Esophagus muscularis mucosa (tissue), 4 donors: ENCODE data around the gene TSC2. TPM values are rescaled to one million over a fixed set of nuclear protein-coding genes. Genes with fewer than 3 reads are reported as not detected.

ENCODE experiments used
- DNase-seq: peaks from one replicate; pipeline ENCODE4 v3.0.0-alpha.2; 2017; ENCODE audit errors: extremely low spot score
- H3K27ac ChIP-seq, 4 donors: fragments of 200-600 bp; sonication (generic); replicated peaks in 1 of 4; 1 replicate in 3 of 4; 2 replicates in 1 of 4; pipeline ENCODE4 v1.5.1; 2016 to 2019; ENCODE audit warnings: mild to moderate bottlenecking in 1 of 4
- H3K27me3 ChIP-seq, 4 donors: fragments of 200-600 bp; sonication (generic); one replicate each; pipeline versions ENCODE4 v1.5.1 to v1.6.0; 2016 to 2019
- H3K36me3 ChIP-seq, 4 donors: fragments of 200-600 bp; sonication (generic); one replicate each; pipeline ENCODE4 v1.5.1; 2016 to 2019
- H3K4me1 ChIP-seq, 4 donors: fragments of 200-600 bp; sonication (generic); one replicate each; pipeline ENCODE4 v1.5.1; 2016 to 2019
- H3K4me3 ChIP-seq, 4 donors: fragments of 200-600 bp; sonication (generic); 1 replicate in 2 of 4; 2 replicates in 2 of 4; pipeline ENCODE4 v1.5.1; 2016 to 2019; ENCODE audit warnings: mild to moderate bottlenecking in 4 of 4, moderate library complexity in 1 of 4
- H3K9me3 ChIP-seq, 4 donors: fragments of 200-600 bp; sonication (generic); 1 replicate in 3 of 4; 2 replicates in 1 of 4; pipeline ENCODE4 v1.5.1; 2016 to 2019
- CTCF ChIP-seq, 3 experiments: fragments of 200-600 bp in 2 of 3; fragments of 450-650 bp in 1 of 3; sonication (generic) in 2 of 3; IDR thresholded peaks; one replicate each; pipeline ENCODE4 v1.5.1; 2017 to 2019; ENCODE audit warnings: antibody characterized with exemption in 3 of 3, mild to moderate bottlenecking in 2 of 3, moderate library complexity in 1 of 3
- EP300 ChIP-seq: sonication (generic); formaldehyde crosslinking; IDR thresholded peaks from one replicate; pipeline ENCODE4 v1.6.1; 2017; ENCODE audit warnings: antibody characterized with exemption
- POLR2A ChIP-seq: fragments of 450-650 bp; IDR thresholded peaks from one replicate; pipeline ENCODE4 v1.6.1; 2017; ENCODE audit warnings: antibody characterized with exemption, moderate library complexity, mild to moderate bottlenecking, low read depth
- POLR2AphosphoS5 ChIP-seq, 2 donors: sonication (generic); formaldehyde crosslinking; IDR thresholded peaks; one replicate each; pipeline ENCODE4 v1.6.1; 2017; ENCODE audit warnings: antibody characterized with exemption in 2 of 2
- WGBS: methylation state at CpG from one replicate; pipeline ENCODE4 v1.1.5; 2018; 5-methylcytosine and 5-hydroxymethylcytosine counted together
- intact Hi-C: fragments of 100-400 bp; cut with DNase I; formaldehyde crosslinking; loops from one replicate; pipeline ENCODE4 v1.15.1; 2023
- total RNA-seq, 4 donors: library from RNA; depleted of rRNA; stranded (reverse); fragments of >200 nt; gene quantifications; one replicate each; pipeline versions ENCODE4 v1.1.0 to v1.2.1, GENCODE V29; 2016

Gene TSC2
- total RNA-seq, 4 donors from 2014 or later: 41.3 to 71.7 (median 52.0) TPM

- H3K4me3 ChIP-seq: no peak overlapping the region
- intact Hi-C loops: no loop called here
- H3K27ac ChIP-seq: no peak overlapping the region
- no peak for DNase-seq
- peaks cover 8 to 18% (median 16%) of the 10 kb centered on the region in 4 donors for H3K4me1 ChIP-seq
- H3K9me3 ChIP-seq: no peaks in the 10 kb centered on the region
- 54% methylated on average over 10 of the region's 13 CpGs for WGBS
- peaks cover 0 to 45% (median 25%) of the 10 kb centered on the region in 4 donors for H3K27me3 ChIP-seq
- no peaks in the 10 kb centered on the region for H3K36me3 ChIP-seq
- TF ChIP-seq CTCF (IDR thresholded peaks at IDR 0.05) (peak in 1 of 3 experiments; percentile 25), POLR2A (no peak), POLR2AphosphoS5 (IDR thresholded peaks at IDR 0.05) (no peak), EP300 (no peak)
Observed at GRCh38 chr16:2016407-2016922, 31.3 kb upstream of the TSC2 start.

- no peak for DNase-seq
- intact Hi-C loops: no loop called here
- H3K27me3 ChIP-seq: peaks cover 0 to 57% (median 25%) of the 10 kb centered on the region in 4 donors
Observed at GRCh38 chr16:2019518-2019920, 28.3 kb upstream of the TSC2 start, which contains the start of gene NPW. NPW (plus strand) TSS chr16:2019785.

GRCh38 chr16:2019921-2020831 lies 27.6 kb upstream of the TSC2 start:
- DNase-seq: no peak
- peaks cover 30 to 43% (median 38%) of the 10 kb centered on the region in 4 donors for H3K4me1 ChIP-seq
- intact Hi-C loops: no loop called here
- H3K36me3 ChIP-seq: no peaks in the 10 kb centered on the region
- peak overlapping the region in 2 of 4 donors; percentile 16 to 18 for H3K4me3 ChIP-seq
- no peak overlapping the region for H3K27ac ChIP-seq
- peaks cover 0 to 57% (median 25%) of the 10 kb centered on the region in 4 donors for H3K27me3 ChIP-seq
- TF ChIP-seq POLR2AphosphoS5 (IDR thresholded peaks at IDR 0.05) (no peak), CTCF (IDR thresholded peaks at IDR 0.05) (no peak), POLR2A (no peak)
- WGBS: 4% methylated on average over 31 of the region's 96 CpGs
- no peaks in the 10 kb centered on the region for H3K9me3 ChIP-seq

More at GRCh38 chr16:2019518-2019920, 28.3 kb upstream of the TSC2 start, which contains the start of gene NPW:
- Histone ChIP-seq H3K9me3 (no peaks in the 10 kb centered on the region), H3K36me3 (no peaks in the 10 kb centered on the region), H3K4me1 (peaks cover 23 to 38% (median 36%) of the 10 kb centered on the region in 4 donors), H3K4me3 (peak within 1 kb of the TSS in 2 of 4 donors; percentile 16 to 18), H3K27ac (no peak within 1 kb of the TSS)
- TF ChIP-seq POLR2A (no peak), CTCF (IDR thresholded peaks at IDR 0.05) (no peak), EP300 (no peak), POLR2AphosphoS5 (IDR thresholded peaks at IDR 0.05) (no peak)
- 4% methylated on average over 15 of the region's 33 CpGs for WGBS

GRCh38 chr16:2022723-2023091 lies 25.1 kb upstream of the TSC2 start:
- Histone ChIP-seq H3K4me1 (peaks cover 46 to 66% (median 61%) of the 10 kb centered on the region in 4 donors), H3K9me3 (no peaks in the 10 kb centered on the region), H3K27ac (no peak overlapping the region), H3K27me3 (peaks cover 0 to 49% (median 25%) of the 10 kb centered on the region in 4 donors), H3K36me3 (no peaks in the 10 kb centered on the region), H3K4me3 (peak overlapping the region; percentile 33 to 50 (median 44))
- intact Hi-C loops: loop anchor here (1.0 kb wide), 2 partner anchors 117 to 121 kb away; no protein-coding TSS in a partner anchor
- WGBS: 0% methylated on average over 3 of the region's 14 CpGs
- DNase-seq: no peak
- TF ChIP-seq CTCF (IDR thresholded peaks at IDR 0.05) (no peak), POLR2AphosphoS5 (IDR thresholded peaks at IDR 0.05) (no peak), POLR2A (no peak), EP300 (no peak)
